Pancreas (tissue), 10 donors: Measurements from ENCODE around the gene FBXL17. TPM values are rescaled to one million over a fixed set of nuclear protein-coding genes. Genes with fewer than 3 reads are reported as not detected.

Experiments used
- ATAC-seq, 4 donors: fragments of 200-7000 bp; cut with Tn5 transposase; one replicate each; pipeline versions ENCODE4 v1.8.0 to v1.9.1; 2020; ENCODE audit warnings: mild to moderate bottlenecking in 4 of 4, moderate library complexity in 4 of 4
- DNase-seq, 6 donors: peaks; one replicate each; pipeline ENCODE4 v3.0.0-alpha.2; 2020
- FAIRE-seq: peaks from 2 replicates; lab custom pipeline; 2012; peaks lifted over from hg19 to GRCh38; lab: Jason Lieb, UNC
- H3K27ac ChIP-seq, 4 donors: fragments of 200-600 bp; sonication (generic); 1 replicate in 3 of 4; 2 replicates in 1 of 4; pipeline versions ENCODE4 v1.5.0 to v1.8.0; 2020
- H3K27me3 ChIP-seq, 4 donors: fragments of 200-600 bp; one replicate each; pipeline ENCODE4 v1.8.0; 2021
- H3K36me3 ChIP-seq, 3 donors: fragments of 200-600 bp; sonication (generic) in 1 of 3; one replicate each; pipeline versions ENCODE4 v1.5.0 to v1.8.0; 2020 to 2021
- H3K4me1 ChIP-seq, 3 donors: fragments of 200-600 bp; one replicate each; pipeline ENCODE4 v1.8.0; 2021
- H3K4me3 ChIP-seq, 4 donors: fragments of 200-600 bp; sonication (generic) in 2 of 4; one replicate each; pipeline versions ENCODE4 v1.5.0 to v1.8.0; 2020 to 2021
- H3K9me3 ChIP-seq, 4 donors: fragments of 200-600 bp; one replicate each; pipeline ENCODE4 v1.8.0; 2021
- CTCF ChIP-seq, 4 donors: fragments of 200-600 bp; sonication (generic) in 3 of 4; IDR thresholded peaks; one replicate each; pipeline versions ENCODE4 v1.5.0 to v1.8.0; 2021; ENCODE audit warnings: antibody characterized with exemption in 4 of 4
- WGBS, 2 donors: extraction: QIAGEN DNeasy Blood & Tissue Kit; methylation state at CpG; one replicate each; pipeline ENCODE4 v1.1.7; 2013; 5-methylcytosine and 5-hydroxymethylcytosine counted together
- intact Hi-C, 3 donors: fragments of 100-400 bp; cut with DNase I; formaldehyde crosslinking; loops; one replicate each; pipeline versions ENCODE4 v1.11.1 to v1.14.2; 2022
- polyA plus RNA-seq, 2 donors: library from polyadenylated mRNA; stranded (reverse); fragments of 200-250 nt; gene quantifications; one replicate each; pipeline ENCODE4 v1.2.3, GENCODE V29; 2013
- total RNA-seq, 6 donors: library from RNA; stranded (reverse); fragmentation: NEBNext Ultra II Directional in 4 of 6; extraction: Animal tissue kit (Norgen Biotek cat#: 25700) in 4 of 6; gene quantifications; one replicate each; pipeline versions ENCODE4 v1.2.1 to v1.2.4, GENCODE V29; 2021 to 2023
- donor health status: healthy with polysubstance abuse.
- donor health status: DM: no; HTN: no; CAD: no; lungs with moderate emphysema.
- donor health status: DM: no; HTN: no; CAD: no.
- donor health status: control.
- donor health status: control.
- donor health status: Bipolar disorder and iron deficiency.
- donor health status: DM: yes; HTN: yes; CAD: no.
- donor health status: DM: no; HTN: no; CAD: no.
- donor health status: DM: no; HTN: no; CAD: no.
- donor health status: DM: yes; HTN: yes; CAD: no.

Gene FBXL17
- total and polyA plus RNA-seq, 8 donors = 4.2 to 11.1 (median 7.3) TPM

GRCh38 chr5:107861565-107861964 lies 520.3 kb downstream of the FBXL17 start:
- Histone ChIP-seq H3K9me3 (no peaks in the 10 kb centered on the region), H3K4me3 (no peak overlapping the region), H3K27ac (no peak overlapping the region), H3K27me3 (no peaks in the 10 kb centered on the region), H3K36me3 (no peaks in the 10 kb centered on the region), H3K4me1 (no peaks in the 10 kb centered on the region)
- intact Hi-C loops = no loop called here
- ATAC-seq (no peak), FAIRE-seq (no peak), DNase-seq (no peak)
- 87 to 96% methylated on average over 12 of the region's 12 CpGs for WGBS, 2 donors
- TF ChIP-seq CTCF (IDR thresholded peaks at IDR 0.05) = no peak

GRCh38 chr5:107860044-107860443 lies 521.9 kb downstream of the FBXL17 start:
- Histone ChIP-seq H3K27me3 (no peaks in the 10 kb centered on the region), H3K4me1 (no peaks in the 10 kb centered on the region), H3K9me3 (no peaks in the 10 kb centered on the region), H3K36me3 (no peaks in the 10 kb centered on the region), H3K4me3 (no peak overlapping the region), H3K27ac (no peak overlapping the region)
- ATAC-seq (no peak), FAIRE-seq (no peak), DNase-seq (no peak)
- no peak for TF ChIP-seq CTCF (IDR thresholded peaks at IDR 0.05)
- intact Hi-C loops = no loop called here
- 92 to 97% methylated on average over 1 of the region's 1 CpG for WGBS, 2 donors

- Histone ChIP-seq H3K4me3 (no peak overlapping the region), H3K9me3 (no peaks in the 10 kb centered on the region), H3K27me3 (no peaks in the 10 kb centered on the region), H3K4me1 (no peaks in the 10 kb centered on the region), H3K27ac (no peak overlapping the region), H3K36me3 (no peaks in the 10 kb centered on the region)
- no peak for TF ChIP-seq CTCF (IDR thresholded peaks at IDR 0.05)
- no peak for FAIRE-seq
- intact Hi-C loops = no loop called here
- no peak for ATAC-seq
- 81 to 86% methylated on average over 3 of the region's 3 CpGs for WGBS, 2 donors
- no peak for DNase-seq
Measured at GRCh38 chr5:107858788-107859187, 523.1 kb downstream of the FBXL17 start.

GRCh38 chr5:107858324-107858723 lies 523.6 kb downstream of the FBXL17 start:
- Histone ChIP-seq H3K27ac (no peak overlapping the region), H3K4me1 (no peaks in the 10 kb centered on the region), H3K9me3 (no peaks in the 10 kb centered on the region), H3K27me3 (no peaks in the 10 kb centered on the region), H3K4me3 (no peak overlapping the region), H3K36me3 (no peaks in the 10 kb centered on the region)
- 79 to 93% methylated on average over 4 of the region's 4 CpGs for WGBS, 2 donors
- FAIRE-seq = no peak
- DNase-seq = no peak
- ATAC-seq = no peak
- intact Hi-C loops = no loop called here
- TF ChIP-seq CTCF (IDR thresholded peaks at IDR 0.05) = no peak

GRCh38 chr5:107857785-107858184 lies 524.1 kb downstream of the FBXL17 start:
- intact Hi-C loops = no loop called here
- Histone ChIP-seq H3K9me3 (no peaks in the 10 kb centered on the region), H3K27me3 (no peaks in the 10 kb centered on the region), H3K36me3 (no peaks in the 10 kb centered on the region), H3K4me1 (no peaks in the 10 kb centered on the region), H3K27ac (no peak overlapping the region), H3K4me3 (no peak overlapping the region)
- DNase-seq = no peak
- TF ChIP-seq CTCF (IDR thresholded peaks at IDR 0.05) = no peak
- 97% methylated on average over 2 of the region's 2 CpGs for WGBS, 2 donors
- no peak for FAIRE-seq
- no peak for ATAC-seq
